ENCODE data around the gene TXNRD2. TPM values are rescaled to one million over a fixed set of nuclear protein-coding genes. Genes with fewer than 3 reads are reported as not detected.
A peak's percentile ranks its signal among the peaks of the same experiment; 100 is the strongest.

TXNRD2 gene
- total RNA-seq, 1 donor: 19.5 TPM

DNA sequence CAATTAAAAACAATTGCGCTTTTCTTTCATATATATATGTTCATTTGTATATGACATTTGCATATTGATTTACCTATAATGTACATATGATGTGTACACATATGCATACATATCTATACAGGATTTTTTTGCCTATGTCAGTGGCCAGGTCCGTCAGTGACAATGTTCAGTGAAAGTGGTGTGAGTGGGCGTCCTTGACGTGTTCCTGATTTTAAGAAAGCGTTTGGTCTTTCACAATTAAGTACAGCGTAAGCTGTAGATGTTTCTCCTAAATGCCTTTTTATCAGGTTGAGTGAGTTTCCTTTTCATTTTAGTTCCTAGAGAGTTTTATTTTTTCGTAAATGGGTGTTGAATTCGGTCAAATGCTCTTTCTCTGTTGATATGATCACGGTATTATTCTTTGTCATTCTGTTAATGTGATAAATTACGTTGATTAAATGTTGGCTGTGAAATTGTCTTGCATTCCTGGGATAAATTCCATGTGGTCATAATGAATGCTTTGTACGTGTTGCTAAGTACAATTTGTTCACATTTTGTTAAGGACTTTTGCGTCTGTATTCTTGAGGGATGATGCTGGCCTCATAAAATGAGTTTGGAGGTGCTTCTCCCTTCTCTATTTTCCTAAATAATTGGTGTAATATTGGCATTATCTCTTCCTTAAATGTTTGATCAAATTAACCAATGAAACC, 76.3 kb downstream of the TXNRD2 start:
- H3K4me3 ChIP-seq (ENCODE audit: insufficient read depth, low read length): no peak overlapping the region
- no peaks in the 10 kb centered on the region for H3K27me3 ChIP-seq (ENCODE audit: insufficient read depth, low read length)
- H3K36me3 ChIP-seq (ENCODE audit: insufficient read depth, low read length): no peaks in the 10 kb centered on the region
- no peak overlapping the region for H3K27ac ChIP-seq (ENCODE audit: low read depth, low read length)
- H4K20me1 ChIP-seq (ENCODE audit: insufficient read depth, low read length): no peaks in the 10 kb centered on the region
- no peaks in the 10 kb centered on the region for H3K79me2 ChIP-seq (ENCODE audit: insufficient read depth, low read length)
- DNase-seq (ENCODE audit: insufficient read length, low spot score, missing footprints): no peak
- no peaks in the 10 kb centered on the region for H3K4me1 ChIP-seq (ENCODE audit: insufficient read depth, low read length)
- H2AFZ ChIP-seq (ENCODE audit: low read length): no peak overlapping the region
- no peaks in the 10 kb centered on the region for H3K9me3 ChIP-seq (ENCODE audit: low read depth, low read length)
- TF ChIP-seq, protein P1, sequence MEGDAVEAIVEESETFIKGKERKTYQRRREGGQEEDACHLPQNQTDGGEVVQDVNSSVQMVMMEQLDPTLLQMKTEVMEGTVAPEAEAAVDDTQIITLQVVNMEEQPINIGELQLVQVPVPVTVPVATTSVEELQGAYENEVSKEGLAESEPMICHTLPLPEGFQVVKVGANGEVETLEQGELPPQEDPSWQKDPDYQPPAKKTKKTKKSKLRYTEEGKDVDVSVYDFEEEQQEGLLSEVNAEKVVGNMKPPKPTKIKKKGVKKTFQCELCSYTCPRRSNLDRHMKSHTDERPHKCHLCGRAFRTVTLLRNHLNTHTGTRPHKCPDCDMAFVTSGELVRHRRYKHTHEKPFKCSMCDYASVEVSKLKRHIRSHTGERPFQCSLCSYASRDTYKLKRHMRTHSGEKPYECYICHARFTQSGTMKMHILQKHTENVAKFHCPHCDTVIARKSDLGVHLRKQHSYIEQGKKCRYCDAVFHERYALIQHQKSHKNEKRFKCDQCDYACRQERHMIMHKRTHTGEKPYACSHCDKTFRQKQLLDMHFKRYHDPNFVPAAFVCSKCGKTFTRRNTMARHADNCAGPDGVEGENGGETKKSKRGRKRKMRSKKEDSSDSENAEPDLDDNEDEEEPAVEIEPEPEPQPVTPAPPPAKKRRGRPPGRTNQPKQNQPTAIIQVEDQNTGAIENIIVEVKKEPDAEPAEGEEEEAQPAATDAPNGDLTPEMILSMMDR (IDR thresholded peaks at IDR 0.05; ENCODE audit: extremely low read depth, low read depth, low read length): no peak
- H3K4me2 ChIP-seq (ENCODE audit: insufficient read depth, low read length): no peak overlapping the region

DNA sequence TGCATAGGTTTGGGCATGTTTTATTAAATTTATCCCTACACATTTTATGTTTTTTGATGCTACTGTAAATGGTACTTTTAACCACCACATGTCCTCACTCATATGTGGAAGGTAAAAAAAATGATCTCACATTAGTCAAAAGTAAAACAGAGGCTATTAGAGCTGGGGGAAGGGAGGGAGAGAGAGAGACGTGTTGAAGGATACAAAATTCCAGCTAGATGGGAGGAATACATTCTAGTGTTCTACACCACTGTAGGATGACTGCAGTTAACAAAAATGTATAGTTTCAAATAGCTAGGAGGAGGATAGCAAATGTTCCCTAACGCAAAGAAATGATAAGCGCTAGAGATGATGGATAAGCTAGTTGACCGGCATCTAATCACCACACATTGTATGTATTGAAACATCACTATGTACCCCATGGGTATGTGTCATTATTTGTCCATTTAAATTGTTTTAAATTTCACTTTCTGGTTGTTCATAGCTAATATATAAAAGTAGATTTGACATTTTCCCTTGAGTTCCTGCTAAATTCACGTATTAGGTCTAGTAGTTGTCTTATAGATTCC, 77.0 kb downstream of the TXNRD2 start:
- DNase-seq (ENCODE audit: insufficient read length, low spot score, missing footprints): no peak

DNA sequence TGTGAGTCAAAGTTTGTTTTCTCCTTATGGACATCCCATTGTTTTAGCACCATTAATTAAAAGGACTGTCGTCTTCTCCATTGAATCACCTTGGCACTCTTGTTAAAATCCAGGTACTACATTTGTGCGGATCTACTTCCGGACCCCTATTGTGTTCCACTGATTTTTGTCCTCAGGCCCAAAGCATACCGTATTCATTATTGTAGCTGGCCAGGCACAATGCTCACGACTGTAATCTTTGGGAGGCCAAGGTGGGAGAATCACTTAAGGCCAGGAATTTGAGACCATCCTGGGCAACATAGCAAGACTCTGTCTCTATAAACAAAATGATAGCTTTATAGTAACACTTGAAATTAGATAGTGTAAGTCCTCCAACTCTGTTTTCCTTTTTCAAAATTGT, 78.0 kb downstream of the TXNRD2 start:
- Histone ChIP-seq H3K27ac (ENCODE audit: low read depth, low read length) (no peak overlapping the region), H3K4me1 (ENCODE audit: insufficient read depth, low read length) (no peaks in the 10 kb centered on the region), H4K20me1 (ENCODE audit: insufficient read depth, low read length) (no peaks in the 10 kb centered on the region), H3K4me2 (ENCODE audit: insufficient read depth, low read length) (no peak overlapping the region), H3K9me3 (ENCODE audit: low read depth, low read length) (no peaks in the 10 kb centered on the region), H3K4me3 (ENCODE audit: insufficient read depth, low read length) (no peak overlapping the region), H3K36me3 (ENCODE audit: insufficient read depth, low read length) (no peaks in the 10 kb centered on the region), H2AFZ (ENCODE audit: low read length) (no peak overlapping the region), H3K79me2 (ENCODE audit: insufficient read depth, low read length) (no peaks in the 10 kb centered on the region), H3K27me3 (ENCODE audit: insufficient read depth, low read length) (no peaks in the 10 kb centered on the region)
- TF ChIP-seq, protein P1 (IDR thresholded peaks at IDR 0.05; ENCODE audit: extremely low read depth, low read depth, low read length): no peak
- DNase-seq (ENCODE audit: insufficient read length, low spot score, missing footprints): no peak

More for the DNA sequence above, 77.0 kb downstream of the TXNRD2 start:
- H3K36me3 ChIP-seq (ENCODE audit: insufficient read depth, low read length): no peaks in the 10 kb centered on the region
- H3K27me3 ChIP-seq (ENCODE audit: insufficient read depth, low read length): no peaks in the 10 kb centered on the region
- H3K4me2 ChIP-seq (ENCODE audit: insufficient read depth, low read length): no peak overlapping the region
- H4K20me1 ChIP-seq (ENCODE audit: insufficient read depth, low read length): no peaks in the 10 kb centered on the region
- H2AFZ ChIP-seq (ENCODE audit: low read length): no peak overlapping the region
- H3K4me1 ChIP-seq (ENCODE audit: insufficient read depth, low read length): no peaks in the 10 kb centered on the region
- TF ChIP-seq, protein P1 (IDR thresholded peaks at IDR 0.05; ENCODE audit: extremely low read depth, low read depth, low read length): no peak
- no peak overlapping the region for H3K27ac ChIP-seq (ENCODE audit: low read depth, low read length)
- H3K4me3 ChIP-seq (ENCODE audit: insufficient read depth, low read length): no peak overlapping the region
- no peaks in the 10 kb centered on the region for H3K9me3 ChIP-seq (ENCODE audit: low read depth, low read length)
- no peaks in the 10 kb centered on the region for H3K79me2 ChIP-seq (ENCODE audit: insufficient read depth, low read length)

DNA sequence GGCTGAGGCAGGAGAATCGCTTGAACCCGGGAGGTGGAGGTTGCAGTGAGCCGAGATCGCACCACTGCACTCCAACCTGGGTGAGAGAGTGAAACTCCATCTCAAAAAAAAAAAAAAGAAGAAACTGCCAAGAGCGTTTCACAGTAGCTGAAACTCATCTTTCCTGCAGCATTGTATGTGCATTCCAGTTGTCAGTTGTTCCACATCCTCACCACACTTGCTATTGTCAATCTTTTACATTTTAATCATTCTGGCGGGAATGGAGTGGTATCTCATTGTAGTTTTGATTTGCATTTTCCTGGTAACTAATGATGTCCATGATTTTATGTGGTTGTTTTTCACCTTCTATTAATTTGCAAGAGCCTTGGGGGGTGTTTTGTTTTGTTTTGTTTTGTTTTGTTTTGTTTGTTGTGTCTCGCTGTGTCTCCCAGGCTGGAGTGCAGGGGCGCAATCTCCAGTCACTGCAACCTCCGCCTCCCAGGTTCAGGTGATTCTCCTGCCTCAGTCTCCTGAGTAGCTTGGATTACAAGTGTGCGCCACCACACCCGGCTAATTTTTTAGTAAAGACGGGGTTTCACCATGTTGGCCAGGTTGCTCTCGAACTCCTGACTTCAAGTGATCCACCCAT, 78.9 kb downstream of the TXNRD2 start:
- TF ChIP-seq, protein P1 (IDR thresholded peaks at IDR 0.05; ENCODE audit: extremely low read depth, low read depth, low read length): no peak
- Histone ChIP-seq H4K20me1 (ENCODE audit: insufficient read depth, low read length) (no peaks in the 10 kb centered on the region), H3K4me1 (ENCODE audit: insufficient read depth, low read length) (no peaks in the 10 kb centered on the region), H3K9me3 (ENCODE audit: low read depth, low read length) (no peaks in the 10 kb centered on the region), H3K27ac (ENCODE audit: low read depth, low read length) (no peak overlapping the region), H3K4me3 (ENCODE audit: insufficient read depth, low read length) (no peak overlapping the region), H3K4me2 (ENCODE audit: insufficient read depth, low read length) (no peak overlapping the region), H3K36me3 (ENCODE audit: insufficient read depth, low read length) (no peaks in the 10 kb centered on the region), H2AFZ (ENCODE audit: low read length) (no peak overlapping the region), H3K27me3 (ENCODE audit: insufficient read depth, low read length) (no peaks in the 10 kb centered on the region), H3K79me2 (ENCODE audit: insufficient read depth, low read length) (no peaks in the 10 kb centered on the region)
- peak; percentile 27 for DNase-seq (ENCODE audit: insufficient read length, low spot score, missing footprints)

Measured in osteoblast (primary cell).